HepG2 (cell line): ENCODE results near the gene CMIP. TPM values are rescaled to one million over a fixed set of nuclear protein-coding genes. Genes with fewer than 3 reads are reported as not detected.

Experiments used
- CREBL2 ChIP-seq: sonication (generic); formaldehyde crosslinking; IDR thresholded peaks from 2 replicates; pipeline ENCODE4 v1.8.1; 2023; ENCODE audit warnings: missing genetic modification reagents, mild to moderate bottlenecking, borderline replicate concordance
- HDAC2 ChIP-seq: sonication (generic); formaldehyde crosslinking; IDR thresholded peaks from 2 replicates; pipeline ENCODE4 v1.4.0; 2020; ENCODE audit warnings: missing genetic modification reagents
- HNF1A ChIP-seq, 2 experiments: sonication (generic) in 1 of 2; formaldehyde crosslinking in 1 of 2; IDR thresholded peaks; 2 replicates each; pipeline versions ENCODE4 v1.4.0 to v1.6.1; 2016 to 2020; ENCODE audit warnings: borderline replicate concordance in 1 of 2, low read depth in 1 of 2, mild to moderate bottlenecking in 1 of 2, missing genetic modification reagents in 1 of 2
- HOXD1 ChIP-seq: sonication (generic); formaldehyde crosslinking; IDR thresholded peaks from 2 replicates; pipeline ENCODE4 v1.5.0; 2020; ENCODE audit warnings: missing genetic modification reagents
- IRF2 ChIP-seq: IDR thresholded peaks from 2 replicates; pipeline ENCODE4 v1.6.1; 2018; ENCODE audit warnings: missing genetic modification reagents, missing compliant biosample characterization
- KDM5A ChIP-seq: fragments of 200-600 bp; sonication (generic); IDR thresholded peaks from 2 replicates; pipeline ENCODE4 v1.7.0; 2018; ENCODE audit warnings: antibody characterized with exemption, mild to moderate bottlenecking, low read length, borderline replicate concordance
- KDM6A ChIP-seq: IDR thresholded peaks from 2 replicates; pipeline ENCODE4 v1.6.1; 2016; ENCODE audit warnings: low read depth
- KMT2B ChIP-seq: IDR thresholded peaks from 2 replicates; pipeline ENCODE4 v1.6.1; 2016; ENCODE audit warnings: missing genetic modification reagents, missing compliant biosample characterization
- LBX2 ChIP-seq: sonication (generic); formaldehyde crosslinking; IDR thresholded peaks from 2 replicates; pipeline ENCODE4 v1.5.0; 2020; ENCODE audit warnings: missing genetic modification reagents, mild to moderate bottlenecking, borderline replicate concordance
- MZF1 ChIP-seq: sonication (generic); formaldehyde crosslinking; IDR thresholded peaks from 2 replicates; pipeline ENCODE4 v1.8.1; 2023; ENCODE audit warnings: mild to moderate bottlenecking, missing genetic modification reagents, borderline replicate concordance
- POGK ChIP-seq: sonication (generic); formaldehyde crosslinking; conservative IDR thresholded peaks from 2 replicates; pipeline ENCODE4 v1.8.0; 2022; ENCODE audit warnings: mild to moderate bottlenecking, moderate library complexity, missing genetic modification reagents
- POLR2AphosphoS5 ChIP-seq: IDR thresholded peaks from 2 replicates; pipeline ENCODE4 v1.6.1; 2012; ENCODE audit warnings: low read depth, low read length
- TCF12 ChIP-seq, 2 experiments: fragments of 450-650 bp in 1 of 2; sonication (generic) in 1 of 2; formaldehyde crosslinking in 1 of 2; IDR thresholded peaks; 2 replicates each; pipeline versions ENCODE4 v1.6.1 to v1.8.0; 2017 to 2022; ENCODE audit warnings: antibody characterized with exemption in 1 of 2, mild to moderate bottlenecking in 1 of 2, missing genetic modification reagents in 1 of 2, moderate library complexity in 1 of 2
- THAP9 ChIP-seq: sonication (generic); formaldehyde crosslinking; IDR thresholded peaks from 2 replicates; pipeline ENCODE4; 2020; ENCODE audit warnings: missing genetic modification reagents, mild to moderate bottlenecking, borderline replicate concordance
- THYN1 ChIP-seq: sonication (generic); formaldehyde crosslinking; IDR thresholded peaks from 2 replicates; pipeline ENCODE4 v1.8.1; 2023; ENCODE audit warnings: low read depth, mild to moderate bottlenecking, moderate library complexity, missing genetic modification reagents, borderline replicate concordance
- ZBTB1 ChIP-seq: sonication (generic); formaldehyde crosslinking; IDR thresholded peaks from 2 replicates; pipeline ENCODE4 v1.4.0; 2020; ENCODE audit warnings: missing genetic modification reagents, borderline replicate concordance
- ZNF138 ChIP-seq: sonication (generic); formaldehyde crosslinking; IDR thresholded peaks from 2 replicates; pipeline ENCODE4 v1.5.0; 2020; ENCODE audit warnings: mild to moderate bottlenecking, low read depth, missing genetic modification reagents
- ZNF17 ChIP-seq: sonication (generic); formaldehyde crosslinking; IDR thresholded peaks from 2 replicates; pipeline ENCODE4 v1.5.0; 2020; ENCODE audit warnings: mild to moderate bottlenecking, missing genetic modification reagents
- ZNF720 ChIP-seq: sonication (generic); formaldehyde crosslinking; IDR thresholded peaks from 2 replicates; pipeline ENCODE4 v1.4.0; 2020; ENCODE audit warnings: missing genetic modification reagents
- polyA plus RNA-seq, 8 experiments: library from polyadenylated mRNA; depleted of rRNA in 3 of 8; stranded (reverse) in 7 of 8; unstranded in 1 of 8; fragments of >200 nt; fragmentation: Illumina TruSeq in 4 of 8; extraction: Trizol in 4 of 8; gene quantifications; 2 replicates each; pipeline versions ENCODE4 v1.2.1 to v1.2.3, GENCODE V29; 2011 to 2016; ENCODE audit warnings: low read depth in 4 of 8, missing spikeins in 1 of 8, mixed read lengths in 1 of 8; ENCODE audit not compliant: insufficient read depth in 1 of 8
- total RNA-seq, 5 experiments: library from RNA; depleted of rRNA; stranded (reverse); fragments of >200 nt; fragmentation: Illumina TruSeq; extraction: Trizol; gene quantifications; 2 replicates each; pipeline ENCODE4 v1.2.3, GENCODE V29; 2016; ENCODE audit warnings: low read depth in 1 of 5

The CMIP gene
- total and polyA plus RNA-seq, 2 of the 13 experiments (the other 11 are each of a cell fraction or from before 2014, with no cell fraction given), result 10.9 to 18.1 TPM

- TF ChIP-seq ZNF138 (CRISPR knock-in tag), result no peak
- TF ChIP-seq HDAC2 (CRISPR knock-in tag), result no peak
- TF ChIP-seq MZF1, result no peak
- TF ChIP-seq KDM5A, result no peak
- no peak for TF ChIP-seq LBX2 (CRISPR knock-in tag)
- TF ChIP-seq TCF12 (IDR thresholded peaks at IDR 0.05), result no peak
- TF ChIP-seq TCF12 (CRISPR knock-in tag; IDR thresholded peaks at IDR 0.05), result no peak
- 0 out of 2 replicates have a peak, but pooled peaks have one; percentile 23 for TF ChIP-seq HNF1A (IDR thresholded peaks at IDR 0.05; ENCODE audit: low read depth)
- no peak for TF ChIP-seq HNF1A (CRISPR knock-in tag; IDR thresholded peaks at IDR 0.05; ENCODE audit: borderline replicate concordance)
- no peak; the same call in 1 of the 2 replicates for TF ChIP-seq THAP9
- TF ChIP-seq ZNF720 (CRISPR knock-in tag), result no peak
- TF ChIP-seq KDM6A, result 0 out of 2 replicates have a peak, but pooled peaks have one; percentile 21
- TF ChIP-seq POGK, result no peak
- TF ChIP-seq CREBL2 (CRISPR knock-in tag), result no peak
- no peak for TF ChIP-seq ZNF17 (CRISPR knock-in tag)
- no peak for TF ChIP-seq THYN1 (CRISPR knock-in tag)
- TF ChIP-seq ZBTB1 (CRISPR knock-in tag), result no peak
- TF ChIP-seq IRF2, result peak; percentile 20; the same call in 1 of the 2 replicates
- no peak for TF ChIP-seq HOXD1 (CRISPR knock-in tag)
- no peak for TF ChIP-seq KMT2B (CRISPR knock-in tag)
- no peak for TF ChIP-seq POLR2AphosphoS5
These were observed 123.6 kb downstream of the CMIP start (continued) for GRCh38 chr16:81567987-81568748.
